Ovary (tissue), 9 donors: Measurements from ENCODE around the gene PSTPIP1. TPM values are rescaled to one million over a fixed set of nuclear protein-coding genes. Genes with fewer than 3 reads are reported as not detected.

Experiments used
- DNase-seq, 5 donors: peaks; one replicate each; pipeline ENCODE4 v3.0.0-alpha.2; 2019 to 2020
- H3K27ac ChIP-seq, 2 donors: fragments of 200-600 bp; one replicate each; pipeline versions ENCODE4 v1.5.1 to v1.8.0; 2019 to 2022
- H3K27me3 ChIP-seq: fragments of 200-600 bp; one replicate; pipeline ENCODE4 v1.8.0; 2022
- H3K36me3 ChIP-seq: fragments of 200-600 bp; sonication (generic); one replicate; pipeline ENCODE4 v1.5.1; 2019
- H3K4me1 ChIP-seq: one replicate; pipeline ENCODE4 v1.8.1; 2013; ENCODE audit warnings: mild to moderate bottlenecking, moderate library complexity; ENCODE audit not compliant: insufficient read depth
- H3K4me3 ChIP-seq: fragments of 200-600 bp; sonication (generic); one replicate; pipeline ENCODE4 v1.5.1; 2017
- H3K9me3 ChIP-seq, 2 donors: fragments of 200-600 bp in 1 of 2; sonication (generic) in 1 of 2; one replicate each; pipeline versions ENCODE4 v1.5.1 to v1.8.1; 2013 to 2019; ENCODE audit warnings: mild to moderate bottlenecking in 1 of 2, moderate library complexity in 1 of 2
- CTCF ChIP-seq, 3 donors: fragments of 450-650 bp in 2 of 3; fragments of 200-600 bp in 1 of 3; IDR thresholded peaks; one replicate each; pipeline versions ENCODE4 v1.5.1 to v1.8.0; 2016 to 2022; ENCODE audit warnings: antibody characterized with exemption in 3 of 3, mild to moderate bottlenecking in 1 of 3
- EP300 ChIP-seq: sonication (generic); formaldehyde crosslinking; IDR thresholded peaks from one replicate; pipeline ENCODE4 v1.6.1; 2017; ENCODE audit warnings: antibody characterized with exemption
- POLR2A ChIP-seq: fragments of 450-650 bp; IDR thresholded peaks from one replicate; pipeline ENCODE4 v1.6.1; 2017; ENCODE audit warnings: antibody characterized with exemption, mild to moderate bottlenecking, moderate library complexity
- WGBS, 3 donors: extraction: QIAGEN DNeasy Blood & Tissue Kit in 1 of 3; methylation state at CpG; one replicate each; pipeline versions ENCODE4 v1.1.5 to v1.1.7; 2013 to 2017; 5-methylcytosine and 5-hydroxymethylcytosine counted together
- intact Hi-C, 4 donors: fragments of 100-400 bp; cut with DNase I; formaldehyde crosslinking; loops; one replicate each; pipeline versions ENCODE4 v1.11.0 to v1.15.1; 2022 to 2023
- polyA plus RNA-seq, 2 donors: library from polyadenylated mRNA; stranded (reverse); fragments of 200-250 nt in 1 of 2; fragments of 350-450 nt in 1 of 2; fragmentation: Illumina TruSeq in 1 of 2; extraction: RNeasy Lipid Tissue Mini Kit (QIAGEN cat#74804) in 1 of 2; gene quantifications; one replicate each; pipeline ENCODE4 v1.2.3, GENCODE V29; 2013 to 2014
- small RNA-seq: library from RNA; depleted of rRNA; stranded (forward); fragments of <200 nt; gene quantifications from one replicate; pipeline ENCODE3, GENCODE V24; 2016
- total RNA-seq, 7 donors: library from RNA; depleted of rRNA in 2 of 7; stranded (reverse); fragments of >200 nt in 2 of 7; fragmentation: NEBNext Ultra II Directional in 3 of 7; extraction: Animal tissue kit (Norgen Biotek cat#: 25700) in 3 of 7; gene quantifications; one replicate each; pipeline versions ENCODE4 v1.1.0 to v1.2.4, GENCODE V29; 2016 to 2023
- donor health status: DM: no; HTN: no; CAD: no; lungs with moderate emphysema.
- donor health status: DM: no; HTN: no; CAD: no.
- donor health status: Bipolar disorder and iron deficiency.
- donor health status: DM: yes; HTN: yes; CAD: no.
- donor health status: DM: no; HTN: no; CAD: no.
- donor health status: DM: yes; HTN: yes; CAD: no.

PSTPIP1 gene
- total and polyA plus RNA-seq, 9 donors, result 1.4 to 10.9 (median 2.5) TPM

GRCh38 chr15:77081971-77082370 is 87.0 kb downstream of the PSTPIP1 start:
- H3K4me1 ChIP-seq, result no peaks in the 10 kb centered on the region
- DNase-seq, result no peak
- H3K36me3 ChIP-seq, result no peaks in the 10 kb centered on the region
- no peaks in the 10 kb centered on the region for H3K9me3 ChIP-seq
- H3K4me3 ChIP-seq, result no peak overlapping the region
- H3K27ac ChIP-seq, result no peak overlapping the region
- TF ChIP-seq CTCF (IDR thresholded peaks at IDR 0.05) (no peak), POLR2A (no peak), EP300 (no peak)
- intact Hi-C loops, result no loop called here
- whole genome bisulfite sequencing, 3 donors, result 52 to 64% (median 64%) methylated on average over 5 of the region's 5 CpGs
- H3K27me3 ChIP-seq, result no peaks in the 10 kb centered on the region

- no peak overlapping the region for H3K27ac ChIP-seq
- no peak for TF ChIP-seq POLR2A
- TF ChIP-seq EP300, result no peak
- no peak for TF ChIP-seq CTCF (IDR thresholded peaks at IDR 0.05)
- H3K36me3 ChIP-seq, result no peaks in the 10 kb centered on the region
- H3K27me3 ChIP-seq, result no peaks in the 10 kb centered on the region
- intact Hi-C loops, result no loop called here
- no peaks in the 10 kb centered on the region for H3K4me1 ChIP-seq
- DNase-seq, result peak; percentile 53 to 70 (median 58)
- WGBS, 3 donors, result 11 to 20% (median 18%) methylated on average over 21 of the region's 21 CpGs
- peak overlapping the region; percentile 18 for H3K4me3 ChIP-seq
- no peaks in the 10 kb centered on the region for H3K9me3 ChIP-seq
These were observed 88.6 kb downstream of the PSTPIP1 start for GRCh38 chr15:77083381-77084160.

- H3K27me3 ChIP-seq, result no peaks in the 10 kb centered on the region
- intact Hi-C loops, result no loop called here
- TF ChIP-seq CTCF (IDR thresholded peaks at IDR 0.05), result no peak
- TF ChIP-seq POLR2A, result no peak
- no peak for TF ChIP-seq EP300
- H3K4me3 ChIP-seq, result no peak overlapping the region
- H3K9me3 ChIP-seq, result no peaks in the 10 kb centered on the region
- no peaks in the 10 kb centered on the region for H3K36me3 ChIP-seq
- no peaks in the 10 kb centered on the region for H3K4me1 ChIP-seq
- DNase-seq, result no peak
- WGBS, 3 donors, result 88 to 92% (median 91%) methylated on average over 8 of the region's 8 CpGs
- no peak overlapping the region for H3K27ac ChIP-seq
These were observed 89.5 kb downstream of the PSTPIP1 start for GRCh38 chr15:77084436-77084835.

GRCh38 chr15:77085297-77085696 is 90.4 kb downstream of the PSTPIP1 start:
- H3K4me1 ChIP-seq, result no peaks in the 10 kb centered on the region
- no peak for DNase-seq
- H3K36me3 ChIP-seq, result no peaks in the 10 kb centered on the region
- no peaks in the 10 kb centered on the region for H3K9me3 ChIP-seq
- TF ChIP-seq POLR2A (no peak), CTCF (IDR thresholded peaks at IDR 0.05) (no peak), EP300 (no peak)
- no peak overlapping the region for H3K27ac ChIP-seq
- no peaks in the 10 kb centered on the region for H3K27me3 ChIP-seq
- H3K4me3 ChIP-seq, result no peak overlapping the region
- WGBS, 3 donors, result 42 to 84% (median 57%) methylated on average over 2 of the region's 2 CpGs
- intact Hi-C loops, result no loop called here

Small RNA genes lying within 50 kb of the gene (small RNA-seq; reads per million reads assigned to genes)
- gene RN7SL278P, result not detected

Other genes starting within 250 kb of the PSTPIP1 start
- gene SCAPER, start 89.8 kb upstream of the PSTPIP1 start, total RNA-seq, result 10 to 100 TPM; 21.7 to 45.8 (median 29.3) TPM
- 10 to 100 TPM; 13.7 to 23.8 TPM for gene SCAPER, start 89.8 kb upstream of the PSTPIP1 start, polyA plus RNA-seq
- gene RCN2, start 63.4 kb upstream of the PSTPIP1 start, total RNA-seq, result 10 to 100 TPM; 31.7 to 58.2 (median 38.3) TPM
- gene RCN2, start 63.4 kb upstream of the PSTPIP1 start, polyA plus RNA-seq, result 10 to 100 TPM; 51.3 to 69.2 TPM
- gene TSPAN3, start 76.0 kb downstream of the PSTPIP1 start, total RNA-seq, result 100 to 1,000 TPM; 140 to 266 (median 174) TPM
- 100 to 1,000 TPM; 196 to 244 TPM for gene TSPAN3, start 76.0 kb downstream of the PSTPIP1 start, polyA plus RNA-seq